Activated T-helper 2 cell treated with anti-CD3 and anti-CD28 coated beads, Interferon-gamma antibody, Interleukin-2, Interleukin-4, amounts not matched to agents 10 μg/mL and 5 μg/mL and 100 μg/mL, durations not matched to agents 14 hours and 24 hours and 36 hours (primary cell): ENCODE results near the gene FBXL14. TPM values are rescaled to one million over a fixed set of nuclear protein-coding genes. Genes with fewer than 3 reads are reported as not detected.
A peak's percentile ranks its signal among the peaks of the same experiment; 100 is the strongest.

Experiments
- DNase-seq: peaks from one replicate; pipeline ENCODE4 v3.0.0; 2021; ENCODE audit warnings: low spot score
- H3K27ac Mint-ChIP-seq: one replicate; pipeline ENCODE4 v1.8.0; 2021; ENCODE audit warnings: mixed read lengths
- H3K27me3 Mint-ChIP-seq: one replicate; pipeline ENCODE4 v1.8.0; 2021; ENCODE audit warnings: low read depth, mixed read lengths
- H3K36me3 Mint-ChIP-seq: one replicate; pipeline ENCODE4 v1.8.0; 2021; ENCODE audit warnings: low read depth, mixed read lengths
- H3K4me1 Mint-ChIP-seq: one replicate; pipeline ENCODE4 v1.8.0; 2021; ENCODE audit warnings: low read depth, mixed read lengths
- H3K4me3 Mint-ChIP-seq: one replicate; pipeline ENCODE4 v1.8.0; 2021; ENCODE audit warnings: low read depth, mild to moderate bottlenecking, moderate library complexity, mixed read lengths
- H3K9me3 Mint-ChIP-seq: one replicate; pipeline ENCODE4 v1.8.0; 2021; ENCODE audit warnings: mixed read lengths
- intact Hi-C: fragments of 100-400 bp; cut with micrococcal nuclease; formaldehyde crosslinking; loops from one replicate; pipeline ENCODE4 v1.15.1; 2023
- total RNA-seq: library from RNA; stranded (reverse); gene quantifications from 2 replicates; pipeline ENCODE4 v1.2.3, GENCODE V29; 2022

The FBXL14 gene
- total RNA-seq, 1 donor from 2014 or later: 20.6 TPM

DNA sequence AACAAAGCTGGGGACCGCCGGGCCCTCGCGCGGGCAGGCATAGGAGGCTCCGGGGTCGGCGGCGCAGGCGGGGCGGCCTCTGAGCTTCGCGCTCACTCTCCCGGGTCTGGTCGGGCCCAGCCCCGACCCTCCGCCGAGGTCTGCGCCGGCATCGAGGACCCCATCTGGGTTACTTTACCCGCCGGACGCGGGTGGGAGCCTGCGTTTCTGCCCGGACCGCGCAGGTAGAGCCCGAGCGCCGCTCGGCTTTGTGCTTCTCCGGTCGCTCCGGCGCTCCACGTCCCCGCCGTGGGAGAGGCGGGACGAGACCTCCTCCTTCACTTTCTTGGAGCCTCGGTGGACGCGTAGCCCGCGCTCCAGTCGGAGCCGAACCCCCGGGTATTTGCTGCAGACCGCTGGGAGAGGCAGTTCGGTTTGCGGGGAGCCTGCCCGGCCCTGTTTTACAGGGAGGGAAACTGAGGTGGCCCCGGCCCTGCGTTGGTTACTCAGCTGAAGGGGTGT lies 63.2 kb downstream of the FBXL14 start:
- no peak for DNase-seq
- Mint-ChIP-seq H3K9me3 (no peaks in the 10 kb centered on the region), H3K4me3 (peak overlapping the region; percentile 48), H3K4me1 (peaks cover 28% of the 10 kb centered on the region), H3K27ac (no peak overlapping the region), H3K27me3 (peaks cover 61% of the 10 kb centered on the region), H3K36me3 (no peaks in the 10 kb centered on the region)
- intact Hi-C loops: loop anchor here (5.0 kb wide), 2 partner anchors 61 to 414 kb away; partner anchors contain the start of gene FBXL14

GRCh38 chr12:1530592-1531152 lies 63.7 kb downstream of the FBXL14 start:
- intact Hi-C loops: loop anchor here (5.0 kb wide), 2 partner anchors 62 to 413 kb away; partner anchors contain the start of gene FBXL14
- DNase-seq: no peak
- peaks cover 60% of the 10 kb centered on the region for H3K27me3 Mint-ChIP-seq
- H3K4me1 Mint-ChIP-seq: peaks cover 28% of the 10 kb centered on the region
- H3K4me3 Mint-ChIP-seq: no peak overlapping the region
- no peaks in the 10 kb centered on the region for H3K9me3 Mint-ChIP-seq
- H3K27ac Mint-ChIP-seq: no peak overlapping the region
- no peaks in the 10 kb centered on the region for H3K36me3 Mint-ChIP-seq

DNA sequence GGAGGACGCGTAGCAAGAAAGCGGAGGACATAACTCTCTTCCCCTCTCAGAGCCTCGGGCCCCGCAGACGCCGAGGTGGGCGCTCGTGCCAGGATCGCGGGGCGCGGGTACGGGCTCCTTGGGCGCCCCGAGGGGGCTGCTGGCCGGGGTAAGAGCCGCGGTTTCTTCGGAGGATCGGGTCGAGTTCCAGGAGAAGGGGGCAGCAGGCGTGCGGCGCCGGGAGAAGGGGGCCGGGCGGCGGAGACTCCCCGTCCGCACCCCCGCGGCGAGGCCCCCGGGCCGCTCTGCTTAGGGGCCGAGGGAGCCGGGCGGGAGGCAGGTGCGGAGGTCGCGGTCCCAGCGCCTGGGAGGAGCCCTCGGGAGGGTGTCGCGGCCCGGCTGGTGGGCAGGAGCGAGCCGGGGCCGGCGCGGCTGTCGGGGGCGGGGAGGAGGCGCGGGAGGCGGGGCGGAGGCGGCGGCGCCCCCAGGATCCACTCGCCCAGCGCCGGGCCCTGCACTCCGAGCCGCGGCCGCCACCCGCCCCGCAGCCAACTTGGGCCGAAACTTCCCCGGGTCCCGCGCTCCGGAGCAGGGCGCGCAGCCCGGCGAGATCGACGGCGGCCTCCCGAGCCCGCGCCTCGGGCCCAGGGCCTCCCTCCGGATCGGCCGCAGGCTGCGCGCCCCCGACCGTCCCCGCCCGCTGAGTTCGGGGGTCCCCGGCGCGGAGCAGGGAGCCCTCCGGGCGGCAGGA lies 64.4 kb downstream of the FBXL14 start:
- Mint-ChIP-seq H3K4me3 (peak overlapping the region; percentile 76), H3K4me1 (peaks cover 28% of the 10 kb centered on the region), H3K27me3 (peaks cover 62% of the 10 kb centered on the region), H3K36me3 (no peaks in the 10 kb centered on the region), H3K27ac (no peak overlapping the region), H3K9me3 (no peaks in the 10 kb centered on the region)
- DNase-seq: no peak
- intact Hi-C loops: loop anchor here (5.0 kb wide), 2 partner anchors 62 to 413 kb away; partner anchors contain the start of gene FBXL14

GRCh38 chr12:1529228-1529861 lies 65.0 kb downstream of the FBXL14 start:
- no peaks in the 10 kb centered on the region for H3K36me3 Mint-ChIP-seq
- H3K27me3 Mint-ChIP-seq: peaks cover 67% of the 10 kb centered on the region
- no peak overlapping the region for H3K27ac Mint-ChIP-seq
- no peak for DNase-seq
- no peaks in the 10 kb centered on the region for H3K9me3 Mint-ChIP-seq
- peak overlapping the region; percentile 76 for H3K4me3 Mint-ChIP-seq
- intact Hi-C loops: no loop called here
- H3K4me1 Mint-ChIP-seq: peaks cover 26% of the 10 kb centered on the region

- no peak overlapping the region for H3K27ac Mint-ChIP-seq
These were observed 65.6 kb downstream of the FBXL14 start for GRCh38 chr12:1528791-1529190.

DNA sequence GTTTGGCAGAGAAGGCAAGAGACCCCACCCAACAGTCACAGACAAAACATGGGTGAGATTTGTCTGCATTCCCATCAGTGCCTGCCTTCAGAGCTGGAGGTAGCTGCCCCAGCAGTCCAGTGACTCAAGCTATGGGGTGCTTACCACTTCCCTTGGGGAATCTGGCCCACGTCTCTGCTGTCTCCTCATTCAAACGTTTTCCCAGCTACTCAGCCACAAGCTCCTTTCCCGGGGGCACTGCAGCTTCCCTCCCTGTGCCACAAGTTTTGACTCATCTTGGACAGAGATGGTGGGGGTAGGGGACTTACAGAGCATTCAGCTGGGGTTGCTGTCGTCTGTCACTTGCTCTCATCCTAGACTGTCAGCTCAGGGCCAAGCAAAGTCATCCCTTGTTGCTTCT lies 66.6 kb downstream of the FBXL14 start:
- no peak overlapping the region for H3K27ac Mint-ChIP-seq
- DNase-seq: no peak

More at GRCh38 chr12:1528791-1529190, 65.6 kb downstream of the FBXL14 start:
- intact Hi-C loops: no loop called here
- no peak for DNase-seq
- no peaks in the 10 kb centered on the region for H3K36me3 Mint-ChIP-seq
- H3K4me3 Mint-ChIP-seq: no peak overlapping the region
- H3K9me3 Mint-ChIP-seq: no peaks in the 10 kb centered on the region
- peaks cover 22% of the 10 kb centered on the region for H3K4me1 Mint-ChIP-seq
- peaks cover 71% of the 10 kb centered on the region for H3K27me3 Mint-ChIP-seq

GRCh38 chr12:1525858-1526257 lies 68.5 kb downstream of the FBXL14 start:
- DNase-seq: no peak
- no peaks in the 10 kb centered on the region for H3K36me3 Mint-ChIP-seq
- intact Hi-C loops: no loop called here
- no peaks in the 10 kb centered on the region for H3K9me3 Mint-ChIP-seq
- peaks cover 3% of the 10 kb centered on the region for H3K4me1 Mint-ChIP-seq
- no peak overlapping the region for H3K27ac Mint-ChIP-seq
- no peak overlapping the region for H3K4me3 Mint-ChIP-seq
- H3K27me3 Mint-ChIP-seq: peaks cover 58% of the 10 kb centered on the region

More for the DNA sequence above, 66.6 kb downstream of the FBXL14 start:
- intact Hi-C loops: no loop called here
- peaks cover 12% of the 10 kb centered on the region for H3K4me1 Mint-ChIP-seq
- no peak overlapping the region for H3K4me3 Mint-ChIP-seq
- H3K36me3 Mint-ChIP-seq: no peaks in the 10 kb centered on the region
- H3K9me3 Mint-ChIP-seq: no peaks in the 10 kb centered on the region
- peaks cover 69% of the 10 kb centered on the region for H3K27me3 Mint-ChIP-seq

DNA sequence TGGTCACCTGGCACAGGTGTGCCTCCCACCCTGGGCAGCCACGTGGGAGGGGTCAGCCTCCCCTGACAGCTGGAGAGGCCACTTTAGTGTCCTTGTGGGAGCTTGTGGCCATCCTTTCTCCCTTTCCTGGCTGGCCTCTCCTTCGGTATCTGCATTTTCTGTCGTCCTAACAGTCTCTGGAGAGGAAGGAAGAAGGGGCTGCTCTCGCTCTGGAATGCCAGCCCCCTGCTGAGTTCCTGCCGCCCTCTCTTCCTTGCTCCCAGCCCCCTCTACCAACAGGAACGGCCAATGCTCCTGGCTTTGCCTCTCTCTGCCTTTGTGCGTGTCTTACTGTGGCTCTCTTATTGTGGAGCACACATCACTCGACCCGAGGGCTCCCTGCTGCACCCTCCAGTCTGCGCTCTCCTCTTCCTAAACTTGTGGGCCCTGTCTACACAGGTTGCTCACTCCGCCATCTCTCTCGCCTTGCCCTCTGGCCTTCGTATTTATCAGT lies 70.8 kb downstream of the FBXL14 start:
- no peaks in the 10 kb centered on the region for H3K36me3 Mint-ChIP-seq
- H3K27ac Mint-ChIP-seq: no peak overlapping the region
- intact Hi-C loops: no loop called here
- H3K4me1 Mint-ChIP-seq: no peaks in the 10 kb centered on the region
- H3K9me3 Mint-ChIP-seq: no peaks in the 10 kb centered on the region
- DNase-seq: no peak
- H3K4me3 Mint-ChIP-seq: no peak overlapping the region
- H3K27me3 Mint-ChIP-seq: peaks cover 58% of the 10 kb centered on the region

- no peak for DNase-seq
- Mint-ChIP-seq H3K36me3 (no peaks in the 10 kb centered on the region), H3K27ac (no peak overlapping the region), H3K4me3 (no peak overlapping the region), H3K27me3 (peaks cover 54% of the 10 kb centered on the region), H3K4me1 (no peaks in the 10 kb centered on the region), H3K9me3 (no peaks in the 10 kb centered on the region)
- intact Hi-C loops: no loop called here
These were observed 71.3 kb downstream of the FBXL14 start for GRCh38 chr12:1523046-1523445.

GRCh38 chr12:1519642-1520041 lies 74.7 kb downstream of the FBXL14 start:
- Mint-ChIP-seq H3K36me3 (no peaks in the 10 kb centered on the region), H3K27me3 (peaks cover 46% of the 10 kb centered on the region), H3K4me3 (no peak overlapping the region), H3K4me1 (no peaks in the 10 kb centered on the region), H3K27ac (no peak overlapping the region), H3K9me3 (peaks cover 13% of the 10 kb centered on the region)
- intact Hi-C loops: no loop called here
- DNase-seq: no peak

- Mint-ChIP-seq H3K27ac (no peak overlapping the region), H3K4me3 (no peak overlapping the region), H3K9me3 (peaks cover 13% of the 10 kb centered on the region), H3K4me1 (no peaks in the 10 kb centered on the region), H3K27me3 (peaks cover 41% of the 10 kb centered on the region), H3K36me3 (no peaks in the 10 kb centered on the region)
- no peak for DNase-seq
- intact Hi-C loops: no loop called here
These were observed 75.5 kb downstream of the FBXL14 start for GRCh38 chr12:1518591-1519516.
